ENCODE data around the gene SLAMF9.

DNA sequence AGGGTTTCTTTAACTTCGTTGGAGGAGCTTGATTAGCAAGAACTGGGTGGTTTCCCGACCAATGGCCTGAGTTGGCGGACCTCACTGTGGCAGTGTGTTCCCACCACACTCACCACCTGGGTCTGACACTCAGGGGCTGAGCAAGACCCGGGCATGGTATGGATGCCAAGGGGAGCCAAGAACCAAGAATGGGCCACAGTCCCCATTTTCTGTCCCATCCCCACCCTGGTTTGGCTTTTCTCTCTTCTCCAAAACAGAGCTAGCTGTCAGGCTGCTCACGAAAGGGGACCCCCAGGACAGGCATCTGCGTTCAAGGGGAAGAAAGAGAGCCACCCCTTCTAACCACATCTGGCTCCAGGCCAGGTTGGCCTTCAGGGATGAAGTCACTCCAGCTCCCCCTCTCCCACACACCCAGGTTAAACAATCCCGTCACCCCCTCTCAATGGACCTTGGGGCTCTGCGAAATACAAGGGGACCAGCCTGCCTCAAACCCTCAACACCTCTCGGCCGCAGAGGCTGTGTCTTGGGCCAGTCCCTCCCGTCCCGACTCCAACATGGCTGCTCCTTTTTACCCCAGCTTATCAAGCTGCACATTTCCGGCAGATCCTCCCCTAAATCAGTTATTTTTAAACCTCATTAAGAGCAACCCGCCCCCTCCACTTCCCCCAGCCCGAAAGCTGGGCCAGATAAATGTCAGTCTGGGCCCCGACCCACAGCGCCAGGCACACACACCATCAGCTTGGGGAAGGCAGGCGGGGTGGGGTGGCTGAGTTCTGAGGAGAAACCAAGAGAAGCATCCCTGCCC lies 32.1 kb downstream of the SLAMF9 start:
- TF ChIP-seq PPARA (CRISPR knock-in tag; IDR thresholded peaks at IDR 0.05; ENCODE audit: borderline replicate concordance) (no peak), ZNF8 (CRISPR knock-in tag; IDR thresholded peaks at IDR 0.05) (no peak), TCF4 (CRISPR knock-in tag; IDR thresholded peaks at IDR 0.05; ENCODE audit: borderline replicate concordance) (no peak), RARB (CRISPR knock-in tag; IDR thresholded peaks at IDR 0.05) (no peak), BACH2 (CRISPR knock-in tag; IDR thresholded peaks at IDR 0.05; ENCODE audit: borderline replicate concordance) (no peak), GLIS3 (CRISPR knock-in tag; IDR thresholded peaks at IDR 0.05) (no peak), TOX (CRISPR knock-in tag; IDR thresholded peaks at IDR 0.05; ENCODE audit: borderline replicate concordance) (no peak), CSDC2 (CRISPR knock-in tag; IDR thresholded peaks at IDR 0.05) (no peak)
- TF ChIP-seq, protein P1, sequence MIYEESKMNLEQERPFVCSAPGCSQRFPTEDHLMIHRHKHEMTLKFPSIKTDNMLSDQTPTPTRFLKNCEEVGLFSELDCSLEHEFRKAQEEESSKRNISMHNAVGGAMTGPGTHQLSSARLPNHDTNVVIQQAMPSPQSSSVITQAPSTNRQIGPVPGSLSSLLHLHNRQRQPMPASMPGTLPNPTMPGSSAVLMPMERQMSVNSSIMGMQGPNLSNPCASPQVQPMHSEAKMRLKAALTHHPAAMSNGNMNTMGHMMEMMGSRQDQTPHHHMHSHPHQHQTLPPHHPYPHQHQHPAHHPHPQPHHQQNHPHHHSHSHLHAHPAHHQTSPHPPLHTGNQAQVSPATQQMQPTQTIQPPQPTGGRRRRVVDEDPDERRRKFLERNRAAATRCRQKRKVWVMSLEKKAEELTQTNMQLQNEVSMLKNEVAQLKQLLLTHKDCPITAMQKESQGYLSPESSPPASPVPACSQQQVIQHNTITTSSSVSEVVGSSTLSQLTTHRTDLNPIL (CRISPR knock-in tag; IDR thresholded peaks at IDR 0.05; ENCODE audit: low read depth): no peak
- TF ChIP-seq, protein P2, sequence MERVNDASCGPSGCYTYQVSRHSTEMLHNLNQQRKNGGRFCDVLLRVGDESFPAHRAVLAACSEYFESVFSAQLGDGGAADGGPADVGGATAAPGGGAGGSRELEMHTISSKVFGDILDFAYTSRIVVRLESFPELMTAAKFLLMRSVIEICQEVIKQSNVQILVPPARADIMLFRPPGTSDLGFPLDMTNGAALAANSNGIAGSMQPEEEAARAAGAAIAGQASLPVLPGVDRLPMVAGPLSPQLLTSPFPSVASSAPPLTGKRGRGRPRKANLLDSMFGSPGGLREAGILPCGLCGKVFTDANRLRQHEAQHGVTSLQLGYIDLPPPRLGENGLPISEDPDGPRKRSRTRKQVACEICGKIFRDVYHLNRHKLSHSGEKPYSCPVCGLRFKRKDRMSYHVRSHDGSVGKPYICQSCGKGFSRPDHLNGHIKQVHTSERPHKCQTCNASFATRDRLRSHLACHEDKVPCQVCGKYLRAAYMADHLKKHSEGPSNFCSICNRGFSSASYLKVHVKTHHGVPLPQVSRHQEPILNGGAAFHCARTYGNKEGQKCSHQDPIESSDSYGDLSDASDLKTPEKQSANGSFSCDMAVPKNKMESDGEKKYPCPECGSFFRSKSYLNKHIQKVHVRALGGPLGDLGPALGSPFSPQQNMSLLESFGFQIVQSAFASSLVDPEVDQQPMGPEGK (CRISPR knock-in tag; IDR thresholded peaks at IDR 0.05; ENCODE audit: borderline replicate concordance): no peak
- TF ChIP-seq, protein P3, sequence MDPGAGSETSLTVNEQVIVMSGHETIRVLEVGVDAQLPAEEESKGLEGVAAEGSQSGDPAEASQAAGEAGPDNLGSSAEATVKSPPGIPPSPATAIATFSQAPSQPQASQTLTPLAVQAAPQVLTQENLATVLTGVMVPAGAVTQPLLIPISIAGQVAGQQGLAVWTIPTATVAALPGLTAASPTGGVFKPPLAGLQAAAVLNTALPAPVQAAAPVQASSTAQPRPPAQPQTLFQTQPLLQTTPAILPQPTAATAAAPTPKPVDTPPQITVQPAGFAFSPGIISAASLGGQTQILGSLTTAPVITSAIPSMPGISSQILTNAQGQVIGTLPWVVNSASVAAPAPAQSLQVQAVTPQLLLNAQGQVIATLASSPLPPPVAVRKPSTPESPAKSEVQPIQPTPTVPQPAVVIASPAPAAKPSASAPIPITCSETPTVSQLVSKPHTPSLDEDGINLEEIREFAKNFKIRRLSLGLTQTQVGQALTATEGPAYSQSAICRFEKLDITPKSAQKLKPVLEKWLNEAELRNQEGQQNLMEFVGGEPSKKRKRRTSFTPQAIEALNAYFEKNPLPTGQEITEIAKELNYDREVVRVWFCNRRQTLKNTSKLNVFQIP (CRISPR knock-in tag; IDR thresholded peaks at IDR 0.05; ENCODE audit: borderline replicate concordance, low read depth): no peak
